Activated gamma-delta T cell treated with anti-CD3 and anti-CD28 coated beads, Interleukin-2, amount 50 U/mL, for 16 hours (primary cell): ENCODE measurements around the gene STAC2.

Experiments used
- DNase-seq: peaks from one replicate; pipeline ENCODE4 v3.0.0-alpha.2; 2020; ENCODE audit warnings: low read depth

Gene STAC2

GRCh38 chr17:39161962-39162361 is 63.8 kb downstream of the STAC2 start:
- DNase-seq, result no peak
